NCI-H446 (cell line): Measurements from ENCODE around the gene ADA.
A peak's percentile ranks its signal among the peaks of the same experiment; 100 is the strongest.

Source experiments
- DNase-seq, 2 experiments: peaks; one replicate each; lab custom pipeline; 2025; lab: John Stamatoyannopoulos, UW

ADA gene

GRCh38 chr20:44624152-44624551, 27.3 kb downstream of the ADA start:
- DNase-seq, result no peak

GRCh38 chr20:44622501-44623270, 28.8 kb downstream of the ADA start:
- no peak for DNase-seq

- no peak for DNase-seq
Measured at GRCh38 chr20:44621939-44622338, 29.6 kb downstream of the ADA start.

- DNase-seq, result no peak
Measured at GRCh38 chr20:44621325-44621724, 30.2 kb downstream of the ADA start.

GRCh38 chr20:44620030-44620429, 31.5 kb downstream of the ADA start:
- no peak for DNase-seq

GRCh38 chr20:44619294-44619693, 32.2 kb downstream of the ADA start:
- DNase-seq, result no peak

GRCh38 chr20:44618318-44618731, 33.2 kb downstream of the ADA start:
- DNase-seq, result no peak

- DNase-seq, result no peak
Measured at GRCh38 chr20:44616604-44616964, 34.9 kb downstream of the ADA start.

- DNase-seq, result no peak
Measured at GRCh38 chr20:44615876-44616603, 35.5 kb downstream of the ADA start.

- DNase-seq, result no peak
Measured at GRCh38 chr20:44615169-44615791, 36.2 kb downstream of the ADA start.

- no peak for DNase-seq
Measured at GRCh38 chr20:44614525-44614924, 37.0 kb downstream of the ADA start.

GRCh38 chr20:44613575-44613974, 37.9 kb downstream of the ADA start:
- no peak for DNase-seq

- no peak for DNase-seq
Measured at GRCh38 chr20:44610313-44610962, 41.1 kb downstream of the ADA start.

GRCh38 chr20:44609516-44610312, 41.8 kb downstream of the ADA start:
- DNase-seq, result peak; percentile 79 to 88

GRCh38 chr20:44609006-44609515, 42.4 kb downstream of the ADA start:
- DNase-seq, result no peak

- DNase-seq, result no peak
Measured at GRCh38 chr20:44606725-44607441, 44.6 kb downstream of the ADA start.

- no peak for DNase-seq
Measured at GRCh38 chr20:44603327-44603726, 48.2 kb downstream of the ADA start.

- DNase-seq, result peak in 1 of 2 experiments; percentile 57
Measured at GRCh38 chr20:44601801-44602204, 49.7 kb downstream of the ADA start.

- DNase-seq, result no peak
Measured at GRCh38 chr20:44601236-44601671, 50.2 kb downstream of the ADA start.

GRCh38 chr20:44600758-44601201, 50.7 kb downstream of the ADA start:
- no peak for DNase-seq

GRCh38 chr20:44600301-44600700, 51.2 kb downstream of the ADA start:
- no peak for DNase-seq
